Vagina (tissue), 2 donors: ENCODE measurements around the gene AGPAT4.

ENCODE experiments used
- POLR2A ChIP-seq, 2 donors: fragments of 450-650 bp; IDR thresholded peaks; one replicate each; pipeline ENCODE4 v1.6.1; 2017; ENCODE audit warnings: antibody characterized with exemption in 2 of 2, mild to moderate bottlenecking in 2 of 2, moderate library complexity in 2 of 2
- POLR2AphosphoS5 ChIP-seq, 2 donors: sonication (generic); formaldehyde crosslinking; IDR thresholded peaks; one replicate each; pipeline ENCODE4 v1.9.0; 2017; ENCODE audit warnings: antibody characterized with exemption in 2 of 2, mild to moderate bottlenecking in 2 of 2, low read depth in 1 of 2; ENCODE audit not compliant: insufficient read depth in 1 of 2
- TF ChIP-seq, protein P1 (sequence below), 3 experiments: fragments of 450-650 bp in 2 of 3; fragments of 200-600 bp in 1 of 3; sonication (generic) in 1 of 3; IDR thresholded peaks; one replicate each; pipeline ENCODE4 v1.5.1; 2017 to 2019; ENCODE audit warnings: antibody characterized with exemption in 3 of 3, mild to moderate bottlenecking in 2 of 3, moderate library complexity in 2 of 3

DNA sequence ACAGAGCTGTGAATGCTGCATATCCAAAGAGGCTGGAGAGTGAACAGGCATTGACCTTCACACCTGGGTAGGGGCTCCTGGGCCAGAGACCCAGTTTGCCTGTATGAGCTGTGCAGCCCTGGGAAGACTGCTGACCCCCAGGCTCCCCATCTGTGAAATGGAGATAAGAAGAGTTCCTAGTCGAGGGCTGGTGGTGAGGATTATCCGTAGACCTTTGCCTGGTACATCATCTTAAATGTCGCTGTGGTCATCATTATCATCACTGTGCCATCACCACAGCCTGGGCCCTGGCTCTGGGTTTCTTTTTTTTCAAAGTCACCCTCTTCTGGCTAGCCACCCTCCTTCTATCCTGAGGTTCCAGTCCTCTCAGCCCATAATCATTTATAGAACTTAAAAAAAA, 12.0 kb downstream of the AGPAT4 start:
- TF ChIP-seq POLR2A (IDR thresholded peaks at IDR 0.05) (no peak), POLR2AphosphoS5 (IDR thresholded peaks at IDR 0.05; ENCODE audit: insufficient read depth in 1 of 2, low read depth in 1 of 2) (no peak)
- TF ChIP-seq, protein P1, sequence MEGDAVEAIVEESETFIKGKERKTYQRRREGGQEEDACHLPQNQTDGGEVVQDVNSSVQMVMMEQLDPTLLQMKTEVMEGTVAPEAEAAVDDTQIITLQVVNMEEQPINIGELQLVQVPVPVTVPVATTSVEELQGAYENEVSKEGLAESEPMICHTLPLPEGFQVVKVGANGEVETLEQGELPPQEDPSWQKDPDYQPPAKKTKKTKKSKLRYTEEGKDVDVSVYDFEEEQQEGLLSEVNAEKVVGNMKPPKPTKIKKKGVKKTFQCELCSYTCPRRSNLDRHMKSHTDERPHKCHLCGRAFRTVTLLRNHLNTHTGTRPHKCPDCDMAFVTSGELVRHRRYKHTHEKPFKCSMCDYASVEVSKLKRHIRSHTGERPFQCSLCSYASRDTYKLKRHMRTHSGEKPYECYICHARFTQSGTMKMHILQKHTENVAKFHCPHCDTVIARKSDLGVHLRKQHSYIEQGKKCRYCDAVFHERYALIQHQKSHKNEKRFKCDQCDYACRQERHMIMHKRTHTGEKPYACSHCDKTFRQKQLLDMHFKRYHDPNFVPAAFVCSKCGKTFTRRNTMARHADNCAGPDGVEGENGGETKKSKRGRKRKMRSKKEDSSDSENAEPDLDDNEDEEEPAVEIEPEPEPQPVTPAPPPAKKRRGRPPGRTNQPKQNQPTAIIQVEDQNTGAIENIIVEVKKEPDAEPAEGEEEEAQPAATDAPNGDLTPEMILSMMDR (IDR thresholded peaks at IDR 0.05), result no peak
